ENCODE results near the gene ETV1.
A peak's percentile ranks its signal among the peaks of the same experiment; 100 is the strongest.

The ETV1 gene

GRCh38 chr7:13992596-13992964, 3.1 kb upstream of the ETV1 start:
- Histone ChIP-seq H3K36me3 (replicated peaks) (no peaks in the 10 kb centered on the region), H3K9me3 (no peaks in the 10 kb centered on the region), H3K4me3 (no peak overlapping the region), H3K27me3 (ENCODE audit: low read depth) (no peaks in the 10 kb centered on the region), H3K4me1 (peaks cover 11% of the 10 kb centered on the region)
- no peak for DNase-seq (ENCODE audit: low spot score in 2 of 2)
- in situ Hi-C loops (cut with MboI; ENCODE audit: low sequenced_read_pairs): no loop called here

DNA sequence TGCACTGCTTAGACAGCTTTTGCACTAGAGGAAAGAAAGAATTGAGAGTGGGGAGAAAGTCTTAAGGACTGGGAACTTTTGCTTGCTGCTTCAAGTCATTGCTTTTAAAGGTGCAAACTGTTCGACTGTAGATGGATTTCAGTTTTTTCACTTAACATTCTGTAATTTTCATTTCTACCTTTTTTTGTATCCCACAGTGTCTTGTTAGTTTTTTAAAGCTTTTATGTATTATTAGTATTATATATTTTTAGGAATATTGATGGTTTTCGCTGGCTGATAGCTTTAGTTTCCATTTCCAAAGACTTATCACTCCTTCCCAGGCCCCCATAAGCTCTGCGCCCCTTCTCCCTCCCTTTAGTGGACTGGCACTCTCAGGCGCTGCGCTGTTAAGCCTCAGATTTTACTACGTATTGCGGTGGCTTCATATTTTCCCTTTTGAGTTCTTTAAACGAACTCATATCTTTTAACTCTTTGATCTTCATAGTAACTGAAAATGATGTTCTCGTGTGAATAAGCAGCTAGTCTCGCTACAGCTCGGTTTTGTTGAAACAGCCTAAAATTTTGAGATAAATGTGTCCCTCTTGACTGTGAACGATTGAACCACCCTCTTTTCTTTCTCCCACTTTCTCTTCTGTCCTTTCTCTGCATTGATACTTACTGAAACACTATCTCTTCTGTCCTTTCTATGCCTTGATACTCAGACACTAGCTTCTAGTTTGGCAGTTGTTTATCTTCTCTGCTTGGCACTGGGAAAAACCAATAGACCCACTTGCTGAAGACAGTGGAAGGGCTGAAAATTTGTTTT, 2.5 kb upstream of the ETV1 start:
- DNase-seq (ENCODE audit: low spot score in 2 of 2): no peak
- Histone ChIP-seq H3K9me3 (no peaks in the 10 kb centered on the region), H3K36me3 (replicated peaks) (no peaks in the 10 kb centered on the region), H3K27me3 (ENCODE audit: low read depth) (no peaks in the 10 kb centered on the region), H3K4me3 (peak overlapping the region; percentile 18), H3K4me1 (peaks cover 14% of the 10 kb centered on the region)
- in situ Hi-C loops (cut with MboI; ENCODE audit: low sequenced_read_pairs): no loop called here

DNA sequence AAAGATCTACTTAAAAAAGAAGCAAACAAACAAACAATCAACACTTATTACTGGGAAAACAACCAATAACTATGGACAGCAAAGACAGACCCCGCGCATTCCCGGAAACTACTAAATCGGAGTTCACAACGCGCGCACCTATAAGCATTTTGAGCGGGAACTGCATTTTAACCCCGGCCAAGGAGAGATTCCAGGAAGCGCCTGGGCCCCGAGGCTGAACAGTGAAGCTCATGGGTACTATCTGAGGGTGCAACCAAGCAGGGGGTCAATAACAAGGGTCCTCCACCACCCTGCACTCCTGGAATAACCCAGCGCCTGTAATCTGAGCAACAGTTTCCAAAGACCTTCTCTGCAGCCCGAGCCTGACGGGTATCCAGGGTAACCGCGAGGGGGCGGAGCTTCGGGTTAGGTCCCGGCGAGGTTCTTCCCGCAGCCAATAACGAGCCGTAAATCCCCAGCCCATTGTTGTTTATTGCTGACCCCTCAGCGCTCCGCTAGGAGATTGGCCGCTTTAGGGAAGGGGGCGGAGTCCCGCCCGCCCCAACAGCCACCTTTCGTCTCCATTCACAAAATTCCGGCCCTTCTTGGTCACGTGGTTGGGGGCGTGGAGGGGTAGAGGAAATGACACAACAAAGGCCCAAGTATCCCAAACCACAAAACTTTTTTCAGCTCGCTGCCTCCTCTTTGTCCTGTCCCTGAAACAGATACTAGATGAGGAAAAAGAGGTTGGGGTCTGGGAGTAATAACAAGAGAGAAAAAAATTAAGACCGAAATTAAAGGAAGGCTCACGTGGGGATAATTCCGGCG, 1.7 kb upstream of the ETV1 start:
- Histone ChIP-seq H3K4me1 (peaks cover 16% of the 10 kb centered on the region), H3K27me3 (ENCODE audit: low read depth) (no peaks in the 10 kb centered on the region), H3K36me3 (replicated peaks) (no peaks in the 10 kb centered on the region), H3K9me3 (no peaks in the 10 kb centered on the region), H3K4me3 (peak overlapping the region; percentile 39)
- in situ Hi-C loops (cut with MboI; ENCODE audit: low sequenced_read_pairs): no loop called here
- DNase-seq (ENCODE audit: low spot score in 2 of 2): peak; percentile 95 to 97

DNA sequence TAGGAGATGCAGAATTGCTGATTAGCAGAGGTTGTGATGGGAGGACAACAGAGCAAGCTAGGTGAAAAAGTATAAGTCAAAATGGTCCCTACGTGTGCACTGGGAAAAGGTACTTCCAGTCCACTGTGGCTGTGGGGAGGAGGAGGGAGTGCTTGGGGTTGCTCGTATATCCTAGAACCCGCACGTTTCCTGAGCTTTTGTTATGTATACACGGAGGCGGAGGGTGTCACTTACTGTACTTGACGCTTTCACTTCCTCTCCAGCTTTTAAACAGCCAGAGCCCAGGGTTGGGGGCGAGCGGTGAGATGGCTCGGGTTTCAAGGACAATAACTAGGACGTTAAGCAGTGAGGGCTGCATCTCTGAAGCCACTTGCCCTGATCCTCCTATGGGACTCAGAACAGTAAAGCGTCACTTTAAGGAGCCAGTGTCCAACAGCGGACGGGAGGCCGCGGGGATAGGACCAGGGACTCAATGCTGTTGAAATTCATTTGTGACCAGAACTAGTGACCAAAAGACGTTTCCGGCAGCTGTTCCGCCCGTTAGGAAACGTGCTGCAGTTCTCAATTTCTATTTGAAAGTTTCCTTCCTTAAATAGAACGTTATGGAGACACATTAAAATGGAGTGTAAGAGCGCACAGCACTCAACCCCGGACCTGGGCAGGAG, 985 bp upstream of the ETV1 start:
- Histone ChIP-seq H3K4me1 (peaks cover 24% of the 10 kb centered on the region), H3K4me3 (peak overlapping the region; percentile 39), H3K9me3 (no peaks in the 10 kb centered on the region), H3K27me3 (ENCODE audit: low read depth) (no peaks in the 10 kb centered on the region), H3K36me3 (replicated peaks) (no peaks in the 10 kb centered on the region)
- in situ Hi-C loops (cut with MboI; ENCODE audit: low sequenced_read_pairs): no loop called here
- DNase-seq (ENCODE audit: low spot score in 2 of 2): peak; percentile 79 to 84

GRCh38 chr7:13989949-13990305, 461 bp upstream of the ETV1 start:
- Histone ChIP-seq H3K36me3 (replicated peaks) (no peaks in the 10 kb centered on the region), H3K27me3 (ENCODE audit: low read depth) (no peaks in the 10 kb centered on the region), H3K4me1 (peaks cover 25% of the 10 kb centered on the region), H3K4me3 (peak overlapping the region; percentile 39), H3K9me3 (no peaks in the 10 kb centered on the region)
- DNase-seq (ENCODE audit: low spot score in 2 of 2): no peak
- in situ Hi-C loops (cut with MboI; ENCODE audit: low sequenced_read_pairs): no loop called here

DNA sequence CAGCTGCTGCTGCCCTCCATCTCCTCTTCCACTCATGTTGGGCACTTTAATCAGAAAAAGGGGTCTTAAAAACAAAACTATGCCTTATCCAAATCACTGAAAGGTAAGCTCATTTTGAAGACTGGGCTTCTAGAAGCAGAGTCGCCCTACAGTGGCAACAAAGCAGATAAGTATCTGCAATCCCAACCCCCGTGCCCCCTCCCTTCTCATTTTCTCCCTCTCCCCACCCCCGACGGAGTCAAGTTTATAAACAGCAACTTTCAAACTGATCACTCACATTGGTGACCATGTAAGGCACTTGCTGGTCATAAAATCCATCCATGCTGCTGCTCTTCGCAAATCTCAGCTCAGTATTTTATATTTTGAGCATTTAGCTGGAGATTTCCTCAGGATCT, 738 bp downstream of the ETV1 start:
- in situ Hi-C loops (cut with MboI; ENCODE audit: low sequenced_read_pairs): no loop called here

DNA sequence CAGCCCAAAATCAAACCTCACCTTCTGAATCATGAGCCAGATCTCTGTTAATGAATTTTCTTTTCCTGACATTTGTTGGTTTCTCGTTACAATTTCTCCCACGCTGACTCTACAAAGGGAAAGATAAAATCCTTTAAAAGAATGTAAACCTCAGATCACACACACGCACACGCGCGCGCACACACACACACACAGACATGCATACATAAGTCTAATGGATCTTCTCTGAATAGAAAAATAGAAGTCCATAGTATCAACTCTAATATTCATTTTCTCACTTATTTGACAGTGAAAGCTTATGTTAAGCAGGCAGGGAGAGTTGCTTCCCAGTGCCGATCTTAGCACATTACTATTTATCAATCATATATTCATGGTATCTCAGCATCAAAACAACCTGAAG, 1.4 kb downstream of the ETV1 start:
- Histone ChIP-seq H3K9me3 (no peaks in the 10 kb centered on the region), H3K27me3 (ENCODE audit: low read depth) (no peaks in the 10 kb centered on the region), H3K4me1 (peaks cover 34% of the 10 kb centered on the region), H3K36me3 (replicated peaks) (no peaks in the 10 kb centered on the region), H3K4me3 (peak overlapping the region; percentile 8)
- DNase-seq (ENCODE audit: low spot score in 2 of 2): peak in 1 of 2 experiments; percentile 24
- in situ Hi-C loops (cut with MboI; ENCODE audit: low sequenced_read_pairs): no loop called here

More for the DNA sequence above, 738 bp downstream of the ETV1 start:
- H3K9me3 ChIP-seq: no peaks in the 10 kb centered on the region
- no peaks in the 10 kb centered on the region for H3K36me3 ChIP-seq (replicated peaks)
- no peaks in the 10 kb centered on the region for H3K27me3 ChIP-seq (ENCODE audit: low read depth)
- peaks cover 33% of the 10 kb centered on the region for H3K4me1 ChIP-seq
- peak in 1 of 2 experiments; percentile 39 for DNase-seq (ENCODE audit: low spot score in 2 of 2)
- peak overlapping the region; percentile 39 for H3K4me3 ChIP-seq

- no peak for DNase-seq (ENCODE audit: low spot score in 2 of 2)
- peaks cover 34% of the 10 kb centered on the region for H3K4me1 ChIP-seq
- no peaks in the 10 kb centered on the region for H3K36me3 ChIP-seq (replicated peaks)
- no peaks in the 10 kb centered on the region for H3K9me3 ChIP-seq
- no peaks in the 10 kb centered on the region for H3K27me3 ChIP-seq (ENCODE audit: low read depth)
- no peak overlapping the region for H3K4me3 ChIP-seq
- in situ Hi-C loops (cut with MboI; ENCODE audit: low sequenced_read_pairs): no loop called here
Measured at GRCh38 chr7:13987395-13987794, 2.1 kb downstream of the ETV1 start.

DNA sequence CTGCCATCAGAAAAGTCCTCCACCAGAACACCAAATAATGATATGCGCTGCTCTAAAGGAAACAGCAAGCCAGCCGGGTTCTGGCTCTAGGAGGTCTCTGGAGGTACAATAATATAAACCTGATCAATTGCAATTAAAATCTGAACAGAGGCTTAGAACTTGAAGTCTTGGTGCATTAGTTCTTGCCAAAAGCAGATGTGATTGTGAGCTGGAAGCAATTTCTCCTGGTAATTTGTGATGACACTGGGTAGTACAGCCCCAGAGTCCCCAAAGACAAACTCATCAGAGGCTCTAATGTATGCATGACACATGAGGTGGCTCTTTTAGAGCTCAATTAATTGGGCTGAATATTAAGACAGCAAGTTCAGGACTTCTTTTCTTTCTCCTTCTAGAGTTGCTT, 3.3 kb downstream of the ETV1 start:
- no peak for DNase-seq (ENCODE audit: low spot score in 2 of 2)
- in situ Hi-C loops (cut with MboI; ENCODE audit: low sequenced_read_pairs): no loop called here
- Histone ChIP-seq H3K9me3 (no peaks in the 10 kb centered on the region), H3K4me3 (no peak overlapping the region), H3K27me3 (ENCODE audit: low read depth) (no peaks in the 10 kb centered on the region), H3K36me3 (replicated peaks) (no peaks in the 10 kb centered on the region), H3K4me1 (peaks cover 42% of the 10 kb centered on the region)

GRCh38 chr7:13984831-13985685, 4.4 kb downstream of the ETV1 start:
- no peaks in the 10 kb centered on the region for H3K9me3 ChIP-seq
- H3K4me1 ChIP-seq: peaks cover 47% of the 10 kb centered on the region
- no peaks in the 10 kb centered on the region for H3K27me3 ChIP-seq (ENCODE audit: low read depth)
- no peak overlapping the region for H3K4me3 ChIP-seq
- H3K36me3 ChIP-seq (replicated peaks): no peaks in the 10 kb centered on the region
- peak; percentile 21 to 96 for DNase-seq (ENCODE audit: low spot score in 2 of 2)
- in situ Hi-C loops (cut with MboI; ENCODE audit: low sequenced_read_pairs): no loop called here

- in situ Hi-C loops (cut with MboI; ENCODE audit: low sequenced_read_pairs): no loop called here
- H3K27me3 ChIP-seq (ENCODE audit: low read depth): no peaks in the 10 kb centered on the region
- no peak for DNase-seq (ENCODE audit: low spot score in 2 of 2)
- H3K4me1 ChIP-seq: peaks cover 57% of the 10 kb centered on the region
- no peaks in the 10 kb centered on the region for H3K36me3 ChIP-seq (replicated peaks)
- no peak overlapping the region for H3K4me3 ChIP-seq
- no peaks in the 10 kb centered on the region for H3K9me3 ChIP-seq
Measured at GRCh38 chr7:13984061-13984460, 5.4 kb downstream of the ETV1 start.

DNA sequence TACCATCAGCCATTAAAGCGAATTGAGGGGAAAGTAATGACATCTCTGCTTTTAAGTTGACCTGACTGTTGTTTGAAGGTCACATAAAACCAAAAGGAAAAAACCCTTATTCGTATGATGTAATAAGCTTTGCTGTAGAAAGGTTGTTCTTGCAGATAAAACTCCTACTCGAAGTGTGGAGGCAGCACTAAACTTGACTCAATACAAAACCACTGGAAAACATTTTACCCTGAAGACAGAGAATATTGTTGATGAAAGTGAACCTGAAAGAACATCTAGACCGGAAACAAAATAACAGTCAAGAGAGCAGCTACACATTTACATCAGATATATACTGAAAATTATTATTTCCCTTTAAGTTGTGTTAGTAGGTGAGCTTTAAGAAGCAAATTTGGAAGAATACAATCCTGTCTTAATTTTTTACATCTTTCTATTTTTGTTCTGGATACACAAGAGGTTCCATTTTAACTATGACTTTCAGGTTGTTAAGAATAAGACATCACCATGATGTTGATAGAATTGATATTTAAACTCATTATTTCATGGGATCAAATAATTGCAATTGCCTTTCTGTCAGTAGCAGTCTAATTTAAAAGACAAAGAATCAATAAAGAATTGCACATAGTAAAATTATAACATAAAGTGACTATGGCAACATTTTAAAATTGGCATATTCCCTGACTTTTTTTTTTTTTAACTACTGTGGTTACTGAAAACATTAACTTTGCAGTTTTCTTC, 6.4 kb downstream of the ETV1 start:
- Histone ChIP-seq H3K27me3 (ENCODE audit: low read depth) (no peaks in the 10 kb centered on the region), H3K9me3 (no peaks in the 10 kb centered on the region), H3K4me1 (peaks cover 60% of the 10 kb centered on the region), H3K36me3 (replicated peaks) (no peaks in the 10 kb centered on the region), H3K4me3 (no peak overlapping the region)
- DNase-seq (ENCODE audit: low spot score in 2 of 2): no peak
- in situ Hi-C loops (cut with MboI; ENCODE audit: low sequenced_read_pairs): no loop called here

- in situ Hi-C loops (cut with MboI; ENCODE audit: low sequenced_read_pairs): no loop called here
- H3K4me1 ChIP-seq: peaks cover 48% of the 10 kb centered on the region
- no peaks in the 10 kb centered on the region for H3K36me3 ChIP-seq (replicated peaks)
- DNase-seq (ENCODE audit: low spot score in 2 of 2): peak; percentile 53 to 84
- no peaks in the 10 kb centered on the region for H3K9me3 ChIP-seq
- no peaks in the 10 kb centered on the region for H3K27me3 ChIP-seq (ENCODE audit: low read depth)
- no peak overlapping the region for H3K4me3 ChIP-seq
Measured at GRCh38 chr7:13981070-13981469, 8.4 kb downstream of the ETV1 start.

All from HAP-1 (cell line).